NCI-H2227 (cell line): ENCODE results near the gene SLC35E4.

Experiments
- DNase-seq: peaks from one replicate; lab custom pipeline; 2025; ENCODE audit not compliant: unreplicated experiment; lab: John Stamatoyannopoulos, UW

SLC35E4 gene

DNA sequence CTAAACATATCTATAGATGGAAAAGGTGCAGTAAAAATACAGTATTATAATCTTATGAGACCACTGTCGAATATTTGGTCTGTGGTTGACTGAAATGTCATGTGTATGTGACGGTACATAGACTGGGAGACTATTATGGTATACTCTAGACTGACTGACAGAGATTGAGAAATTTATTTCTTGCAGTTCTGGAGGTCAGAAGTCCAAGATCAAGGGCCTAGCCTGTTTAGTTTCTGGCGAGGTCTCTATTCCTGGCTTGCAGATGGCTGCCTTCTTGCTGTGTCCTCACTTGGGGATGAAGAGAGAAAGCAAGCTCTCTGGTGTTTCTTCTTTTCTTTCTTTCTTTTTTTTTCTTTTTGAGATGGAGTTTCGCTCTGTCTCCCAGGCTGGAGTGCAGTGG lies 51.8 kb downstream of the SLC35E4 start:
- no peak for DNase-seq

- DNase-seq, result no peak
Measured at GRCh38 chr22:30689622-30690021, 54.0 kb downstream of the SLC35E4 start.

- DNase-seq, result no peak
Measured at GRCh38 chr22:30691204-30691603, 55.6 kb downstream of the SLC35E4 start.

- peak; percentile 64 for DNase-seq
Measured at GRCh38 chr22:30694171-30694639, 58.6 kb downstream of the SLC35E4 start.

- DNase-seq, result peak; percentile 68
Measured at GRCh38 chr22:30694640-30695350, 59.2 kb downstream of the SLC35E4 start, which contains the start of gene OSBP2. TSS of gene OSBP2 (plus strand) at chr22:30694874. CDS start at chr22:30694910, 36 bp downstream.

DNA sequence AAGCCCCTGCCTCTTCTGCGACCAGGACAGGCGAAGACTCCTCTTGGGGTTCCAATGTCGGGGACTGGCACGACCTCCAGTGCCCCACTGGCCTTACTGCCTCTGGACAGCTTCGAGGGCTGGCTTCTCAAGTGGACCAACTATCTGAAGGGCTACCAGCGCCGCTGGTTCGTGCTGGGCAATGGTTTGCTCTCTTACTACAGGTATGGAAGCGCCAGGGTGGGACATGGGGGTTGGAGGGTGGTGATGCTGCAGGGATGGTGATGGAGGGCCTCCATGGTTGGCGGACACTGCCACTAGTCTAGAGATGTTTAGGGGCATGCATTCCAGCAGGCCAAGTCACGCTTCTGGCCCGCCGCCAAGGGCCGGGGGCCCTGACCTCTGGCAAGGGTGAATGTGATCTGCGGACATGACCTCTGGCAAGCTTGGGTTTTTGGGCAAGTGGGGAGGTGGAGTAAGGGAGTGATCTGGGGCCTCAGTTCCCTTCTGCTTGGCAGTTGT lies 59.8 kb downstream of the SLC35E4 start:
- no peak for DNase-seq

- no peak for DNase-seq
Measured at GRCh38 chr22:30695871-30696655, 60.5 kb downstream of the SLC35E4 start.
